WERI-Rb-1 (cell line): ENCODE measurements around the gene DNAJB2.

ENCODE experiments used
- DNase-seq: peaks from one replicate; pipeline ENCODE4 v3.0.0-alpha.2; 2020
- H3K27ac ChIP-seq: fragments of 250-450 bp; sonication (Bioruptor Pico); 2 replicates; pipeline ENCODE4 v1.5.1; 2020; ENCODE audit warnings: mild to moderate bottlenecking, moderate library complexity
- H3K27me3 ChIP-seq: fragments of 250-450 bp; sonication (Bioruptor Pico); 2 replicates; pipeline ENCODE4 v1.5.1; 2021; ENCODE audit warnings: mild to moderate bottlenecking, low read depth, moderate library complexity; ENCODE audit not compliant: insufficient read depth, severe bottlenecking
- H3K36me3 ChIP-seq: fragments of 250-450 bp; sonication (Bioruptor Pico); 2 replicates; pipeline ENCODE4 v1.5.1; 2020; ENCODE audit warnings: mild to moderate bottlenecking, moderate library complexity
- H3K4me3 ChIP-seq: 2 replicates; pipeline ENCODE4 v1.5.1; 2011; ENCODE audit warnings: low read depth, mild to moderate bottlenecking, control low read depth, low read length
- H3K9me3 ChIP-seq: fragments of 250-450 bp; sonication (Bioruptor Pico); 2 replicates; pipeline ENCODE4 v1.5.1; 2021; ENCODE audit warnings: mild to moderate bottlenecking, moderate library complexity; ENCODE audit not compliant: severe bottlenecking
- CTCF ChIP-seq: IDR thresholded peaks from 2 replicates; pipeline ENCODE4 v1.5.1; 2011; ENCODE audit warnings: low read depth, mild to moderate bottlenecking, control low read depth, inconsistent platforms, low read length

The DNAJB2 gene

GRCh38 chr2:219249203-219249980, 29.8 kb upstream of the DNAJB2 start:
- Histone ChIP-seq H3K27me3 (peaks cover under 1% of the 10 kb centered on the region), H3K27ac (peak overlapping the region; percentile 53), H3K9me3 (no peaks in the 10 kb centered on the region), H3K4me3 (no peak overlapping the region), H3K36me3 (peaks cover 49% of the 10 kb centered on the region)
- DNase-seq, result peak; percentile 26
- no peak for TF ChIP-seq CTCF

- no peak overlapping the region for H3K4me3 ChIP-seq
- peak overlapping the region; percentile 53 for H3K27ac ChIP-seq
These were observed 29.0 kb upstream of the DNAJB2 start for GRCh38 chr2:219250049-219250781.

GRCh38 chr2:219251656-219252055, 27.5 kb upstream of the DNAJB2 start:
- TF ChIP-seq CTCF, result no peak
- H3K4me3 ChIP-seq, result peak overlapping the region; percentile 66
- peak overlapping the region; percentile 96 for H3K27ac ChIP-seq
- H3K9me3 ChIP-seq, result no peaks in the 10 kb centered on the region
- DNase-seq, result no peak
- peaks cover 49% of the 10 kb centered on the region for H3K36me3 ChIP-seq
- peaks cover 3% of the 10 kb centered on the region for H3K27me3 ChIP-seq

More at GRCh38 chr2:219250049-219250781, 29.0 kb upstream of the DNAJB2 start:
- DNase-seq, result no peak
- Histone ChIP-seq H3K9me3 (no peaks in the 10 kb centered on the region), H3K27me3 (peaks cover 3% of the 10 kb centered on the region), H3K36me3 (peaks cover 49% of the 10 kb centered on the region)
- TF ChIP-seq CTCF, result no peak

GRCh38 chr2:219252084-219252483, 27.1 kb upstream of the DNAJB2 start:
- peaks cover 3% of the 10 kb centered on the region for H3K27me3 ChIP-seq
- H3K36me3 ChIP-seq, result peaks cover 45% of the 10 kb centered on the region
- H3K27ac ChIP-seq, result peak overlapping the region; percentile 96
- TF ChIP-seq CTCF, result no peak
- peak overlapping the region; percentile 66 for H3K4me3 ChIP-seq
- DNase-seq, result no peak
- H3K9me3 ChIP-seq, result no peaks in the 10 kb centered on the region

- Histone ChIP-seq H3K27ac (peak overlapping the region; percentile 96), H3K4me3 (peak overlapping the region; percentile 66), H3K36me3 (peaks cover 41% of the 10 kb centered on the region), H3K9me3 (no peaks in the 10 kb centered on the region), H3K27me3 (peaks cover 3% of the 10 kb centered on the region)
- TF ChIP-seq CTCF, result no peak
- peak; percentile 90 for DNase-seq
These were observed 26.6 kb upstream of the DNAJB2 start for GRCh38 chr2:219252570-219252899.
